GM12864 (cell line): ENCODE results near the gene CLCN6.

Experiments
- DNase-seq: peaks from one replicate; pipeline ENCODE4 v3.0.0-alpha.2; 2011; ENCODE audit warnings: low read depth
- H3K4me3 ChIP-seq: 2 replicates; pipeline ENCODE4 v1.5.1; 2011; ENCODE audit warnings: mild to moderate bottlenecking, low read depth, low read length, control low read depth
- CTCF ChIP-seq: IDR thresholded peaks from 2 replicates; pipeline ENCODE4 v1.5.1; 2011; ENCODE audit warnings: low read depth, mild to moderate bottlenecking, moderate library complexity, low read length, control low read depth, inconsistent platforms; ENCODE audit errors: missing control alignments

CLCN6 gene

GRCh38 chr1:11845641-11846335, 39.8 kb downstream of the CLCN6 start:
- no peak for TF ChIP-seq CTCF
- DNase-seq, result no peak
- no peak overlapping the region for H3K4me3 ChIP-seq

GRCh38 chr1:11847667-11848372, 41.8 kb downstream of the CLCN6 start, which contains the start of gene NPPA:
Gene NPPA (minus strand): TSS chr1:11847783. CDS start chr1:11847684, 99 bp downstream.
- H3K4me3 ChIP-seq, result no peak within 1 kb of the TSS
- no peak for TF ChIP-seq CTCF
- DNase-seq, result no peak

GRCh38 chr1:11848373-11848700, 42.3 kb downstream of the CLCN6 start:
- DNase-seq, result no peak
- no peak overlapping the region for H3K4me3 ChIP-seq
- TF ChIP-seq CTCF, result no peak

GRCh38 chr1:11850156-11850555, 44.2 kb downstream of the CLCN6 start:
- DNase-seq, result no peak
- H3K4me3 ChIP-seq, result no peak overlapping the region
- TF ChIP-seq CTCF, result no peak

GRCh38 chr1:11851180-11851579, 45.2 kb downstream of the CLCN6 start:
- TF ChIP-seq CTCF, result no peak
- no peak overlapping the region for H3K4me3 ChIP-seq
- DNase-seq, result no peak

- no peak for TF ChIP-seq CTCF
These were observed 48.5 kb downstream of the CLCN6 start for GRCh38 chr1:11854519-11854918.

GRCh38 chr1:11855430-11855829, 49.4 kb downstream of the CLCN6 start:
- TF ChIP-seq CTCF, result no peak
- H3K4me3 ChIP-seq, result no peak overlapping the region
- no peak for DNase-seq

More at GRCh38 chr1:11854519-11854918, 48.5 kb downstream of the CLCN6 start:
- H3K4me3 ChIP-seq, result no peak overlapping the region
- DNase-seq, result no peak
